ENCODE results near the gene MS4A7.
"Not testable (repeated sequence)": the region's sequence is repeated elsewhere in the genome, so short reads cannot be mapped to it uniquely, and the experiment has no call there.

Gene MS4A7

GRCh38 chr11:60348116-60348515 lies 30.2 kb upstream of the MS4A7 start:
- Histone ChIP-seq H3K27ac (ENCODE audit: low read depth, low read length, severe bottlenecking) (no peak overlapping the region), H3K36me3 (ENCODE audit: control insufficient read depth, insufficient read depth, low read length) (no peaks in the 10 kb centered on the region), H3K4me1 (ENCODE audit: control insufficient read depth, insufficient read depth, low read length, poor library complexity, severe bottlenecking) (no peaks in the 10 kb centered on the region), H3K4me3 (ENCODE audit: extremely low read depth, insufficient read depth, low read length, poor library complexity, severe bottlenecking) (no peak overlapping the region), H3K9me3 (ENCODE audit: control insufficient read depth, low read length) (no peaks in the 10 kb centered on the region)
- WGBS, 2 experiments (ENCODE audit: insufficient coverage in 2 of 2) = 82% methylated on average over 1 of the region's 2 CpGs; no CpG with 5 or more reads in 1 of the 2 experiments

GRCh38 chr11:60349990-60350389 lies 28.3 kb upstream of the MS4A7 start:
- Histone ChIP-seq H3K4me3 (ENCODE audit: extremely low read depth, insufficient read depth, low read length, poor library complexity, severe bottlenecking) (no peak overlapping the region), H3K27ac (ENCODE audit: low read depth, low read length, severe bottlenecking) (no peak overlapping the region), H3K36me3 (ENCODE audit: control insufficient read depth, insufficient read depth, low read length) (no peaks in the 10 kb centered on the region), H3K9me3 (ENCODE audit: control insufficient read depth, low read length) (peaks cover under 1% of the 10 kb centered on the region), H3K4me1 (ENCODE audit: control insufficient read depth, insufficient read depth, low read length, poor library complexity, severe bottlenecking) (no peaks in the 10 kb centered on the region)
- WGBS, 2 experiments (ENCODE audit: insufficient coverage in 2 of 2) = 86 to 100% methylated on average over 1 of the region's 1 CpG

GRCh38 chr11:60357771-60358170 lies 20.6 kb upstream of the MS4A7 start:
- no peaks in the 10 kb centered on the region for H3K4me1 ChIP-seq (ENCODE audit: control insufficient read depth, insufficient read depth, low read length, poor library complexity, severe bottlenecking)
- no CpG with 5 or more reads among the region's 2 CpGs for WGBS, 2 experiments (ENCODE audit: insufficient coverage in 2 of 2)
- no peaks in the 10 kb centered on the region for H3K36me3 ChIP-seq (ENCODE audit: control insufficient read depth, insufficient read depth, low read length)
- H3K4me3 ChIP-seq (ENCODE audit: extremely low read depth, insufficient read depth, low read length, poor library complexity, severe bottlenecking) = no peak overlapping the region
- peaks cover 19% of the 10 kb centered on the region for H3K9me3 ChIP-seq (ENCODE audit: control insufficient read depth, low read length)
- no peak overlapping the region for H3K27ac ChIP-seq (ENCODE audit: low read depth, low read length, severe bottlenecking)

- H3K4me1 ChIP-seq (ENCODE audit: control insufficient read depth, insufficient read depth, low read length, poor library complexity, severe bottlenecking) = no peaks in the 10 kb centered on the region
- no peak overlapping the region for H3K4me3 ChIP-seq (ENCODE audit: extremely low read depth, insufficient read depth, low read length, poor library complexity, severe bottlenecking)
- 88 to 90% methylated on average over 3 of the region's 4 CpGs for WGBS, 2 experiments (ENCODE audit: insufficient coverage in 2 of 2)
- H3K9me3 ChIP-seq (ENCODE audit: control insufficient read depth, low read length) = peaks cover 14% of the 10 kb centered on the region
- H3K36me3 ChIP-seq (ENCODE audit: control insufficient read depth, insufficient read depth, low read length) = no peaks in the 10 kb centered on the region
- no peak overlapping the region for H3K27ac ChIP-seq (ENCODE audit: low read depth, low read length, severe bottlenecking)
Observed at GRCh38 chr11:60360621-60361020, 17.7 kb upstream of the MS4A7 start.

- Histone ChIP-seq H3K27ac (ENCODE audit: low read depth, low read length, severe bottlenecking) (no peak overlapping the region), H3K36me3 (ENCODE audit: control insufficient read depth, insufficient read depth, low read length) (no peaks in the 10 kb centered on the region), H3K9me3 (ENCODE audit: control insufficient read depth, low read length) (peaks cover 14% of the 10 kb centered on the region), H3K4me3 (ENCODE audit: extremely low read depth, insufficient read depth, low read length, poor library complexity, severe bottlenecking) (no peak overlapping the region), H3K4me1 (ENCODE audit: control insufficient read depth, insufficient read depth, low read length, poor library complexity, severe bottlenecking) (no peaks in the 10 kb centered on the region)
- WGBS, 2 experiments (ENCODE audit: insufficient coverage in 2 of 2) = 86 to 89% methylated on average over 1 of the region's 1 CpG
Observed at GRCh38 chr11:60362241-60362640, 16.1 kb upstream of the MS4A7 start.

GRCh38 chr11:60363542-60364470 lies 14.5 kb upstream of the MS4A7 start:
- no peak overlapping the region for H3K27ac ChIP-seq (ENCODE audit: low read depth, low read length, severe bottlenecking)
- 51% methylated on average over 2 of the region's 7 CpGs; no CpG with 5 or more reads in 1 of the 2 experiments for WGBS, 2 experiments (ENCODE audit: insufficient coverage in 2 of 2)
- no peaks in the 10 kb centered on the region for H3K36me3 ChIP-seq (ENCODE audit: control insufficient read depth, insufficient read depth, low read length)

GRCh38 chr11:60366262-60366904 lies 11.9 kb upstream of the MS4A7 start:
- 73 to 96% methylated on average over 3 to 7 of the region's 15 CpGs for WGBS, 2 experiments (ENCODE audit: insufficient coverage in 2 of 2)
- H3K4me3 ChIP-seq (ENCODE audit: extremely low read depth, insufficient read depth, low read length, poor library complexity, severe bottlenecking); H3K9me3 ChIP-seq (ENCODE audit: control insufficient read depth, low read length); H3K4me1 ChIP-seq (ENCODE audit: control insufficient read depth, insufficient read depth, low read length, poor library complexity, severe bottlenecking); H3K36me3 ChIP-seq (ENCODE audit: control insufficient read depth, insufficient read depth, low read length); H3K27ac ChIP-seq (ENCODE audit: low read depth, low read length, severe bottlenecking): not testable (repeated sequence)

More at GRCh38 chr11:60363542-60364470, 14.5 kb upstream of the MS4A7 start:
- H3K4me1 ChIP-seq (ENCODE audit: control insufficient read depth, insufficient read depth, low read length, poor library complexity, severe bottlenecking) = no peaks in the 10 kb centered on the region
- H3K4me3 ChIP-seq (ENCODE audit: extremely low read depth, insufficient read depth, low read length, poor library complexity, severe bottlenecking) = no peak overlapping the region
- H3K9me3 ChIP-seq (ENCODE audit: control insufficient read depth, low read length) = peaks cover 14% of the 10 kb centered on the region

- Histone ChIP-seq H3K27ac (ENCODE audit: low read depth, low read length, severe bottlenecking) (no peak overlapping the region), H3K36me3 (ENCODE audit: control insufficient read depth, insufficient read depth, low read length) (no peaks in the 10 kb centered on the region), H3K4me3 (ENCODE audit: extremely low read depth, insufficient read depth, low read length, poor library complexity, severe bottlenecking) (no peak overlapping the region), H3K4me1 (ENCODE audit: control insufficient read depth, insufficient read depth, low read length, poor library complexity, severe bottlenecking) (no peaks in the 10 kb centered on the region), H3K9me3 (ENCODE audit: control insufficient read depth, low read length) (no peaks in the 10 kb centered on the region)
- 20 to 38% methylated on average over 1 of the region's 2 CpGs for WGBS, 2 experiments (ENCODE audit: insufficient coverage in 2 of 2)
Observed at GRCh38 chr11:60367009-60367408, 11.3 kb upstream of the MS4A7 start.

GRCh38 chr11:60367896-60368295 lies 10.4 kb upstream of the MS4A7 start:
- no peaks in the 10 kb centered on the region for H3K4me1 ChIP-seq (ENCODE audit: control insufficient read depth, insufficient read depth, low read length, poor library complexity, severe bottlenecking)
- H3K36me3 ChIP-seq (ENCODE audit: control insufficient read depth, insufficient read depth, low read length) = no peaks in the 10 kb centered on the region
- no peak overlapping the region for H3K4me3 ChIP-seq (ENCODE audit: extremely low read depth, insufficient read depth, low read length, poor library complexity, severe bottlenecking)
- H3K9me3 ChIP-seq (ENCODE audit: control insufficient read depth, low read length) = no peaks in the 10 kb centered on the region
- H3K27ac ChIP-seq (ENCODE audit: low read depth, low read length, severe bottlenecking) = no peak overlapping the region
- WGBS, 2 experiments (ENCODE audit: insufficient coverage in 2 of 2) = 95 to 97% methylated on average over 17 to 19 of the region's 19 CpGs

GRCh38 chr11:60370252-60370810 lies 8.0 kb upstream of the MS4A7 start:
- Histone ChIP-seq H3K9me3 (ENCODE audit: control insufficient read depth, low read length) (no peaks in the 10 kb centered on the region), H3K4me3 (ENCODE audit: extremely low read depth, insufficient read depth, low read length, poor library complexity, severe bottlenecking) (no peak overlapping the region), H3K27ac (ENCODE audit: low read depth, low read length, severe bottlenecking) (no peak overlapping the region), H3K4me1 (ENCODE audit: control insufficient read depth, insufficient read depth, low read length, poor library complexity, severe bottlenecking) (no peaks in the 10 kb centered on the region), H3K36me3 (ENCODE audit: control insufficient read depth, insufficient read depth, low read length) (no peaks in the 10 kb centered on the region)
- 70 to 100% methylated on average over 1 of the region's 2 CpGs for WGBS, 2 experiments (ENCODE audit: insufficient coverage in 2 of 2)
